ENCODE data around the gene MAU2. TPM values are rescaled to one million over a fixed set of nuclear protein-coding genes. Genes with fewer than 3 reads are reported as not detected.

MAU2 gene
- total and polyA plus RNA-seq, 2 of the 8 experiments (the other 6 are each of a cell fraction or from before 2014, with no cell fraction given) = 32.0 to 40.8 TPM

GRCh38 chr19:19366434-19367396 is 46.1 kb downstream of the MAU2 start (continued):
- peak; percentile 65 for TF ChIP-seq MAX (IDR thresholded peaks at IDR 0.05)
